ENCODE measurements around the gene DOCK2. TPM values are rescaled to one million over a fixed set of nuclear protein-coding genes. Genes with fewer than 3 reads are reported as not detected.

DOCK2 gene
- total and polyA plus RNA-seq, 9 of the 15 experiments (the other 6 are each of a cell fraction or from before 2014, with no cell fraction given) = 4.5 to 42.6 (median 20.5) TPM

DNA sequence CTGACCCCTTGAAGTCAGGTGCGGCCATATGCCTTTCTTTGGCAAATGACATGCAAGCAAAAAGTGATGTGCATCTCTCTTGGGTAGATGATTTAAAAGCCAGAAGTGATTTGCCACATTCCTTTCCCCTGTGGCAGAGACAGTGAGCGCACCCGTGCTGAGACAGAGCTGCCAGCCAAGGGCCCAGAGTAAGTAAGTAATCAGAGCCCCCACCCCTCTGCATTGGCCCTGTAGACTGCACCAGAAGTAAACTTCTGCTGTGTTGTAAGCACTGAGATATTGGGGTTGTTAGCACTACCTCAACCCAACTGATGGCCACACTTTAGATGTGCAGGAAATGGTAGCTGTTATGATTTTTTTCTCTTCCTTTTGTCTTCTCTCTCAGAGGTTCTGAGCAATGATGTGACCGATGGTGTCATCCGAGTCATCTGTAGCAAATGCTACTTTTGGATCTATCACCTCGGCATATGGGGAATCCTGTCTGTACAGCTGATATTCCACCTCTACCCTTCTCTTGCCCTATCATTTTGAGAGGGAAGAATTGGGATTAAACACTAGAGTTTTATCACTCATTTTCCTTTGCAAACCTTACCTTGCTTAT is 58.0 kb downstream of the DOCK2 start:
- POLR2A ChIA-PET = no interaction called here
- no peak for ATAC-seq
- WGBS (ENCODE audit: insufficient coverage, low coverage, missing lambda C conversion rate) = 31% methylated on average over 6 of the region's 6 CpGs
- Histone ChIP-seq H3K9ac (ENCODE audit: insufficient read depth in 1 of 2, low read depth in 2 of 2, low read length in 2 of 2) (no peak overlapping the region), H2AFZ (ENCODE audit: low read depth, low read length) (no peak overlapping the region), H3K4me2 (ENCODE audit: insufficient read depth, low read length) (no peak overlapping the region), H3K4me3 (no peak overlapping the region), H4K20me1 (replicated peaks; ENCODE audit: control insufficient read depth, insufficient read depth, low read length) (no peaks in the 10 kb centered on the region), H3K27me3 (ENCODE audit: control insufficient read depth in 2 of 2, insufficient read depth in 2 of 2, low read length in 2 of 2) (no peaks in the 10 kb centered on the region), H3K27ac (ENCODE audit: extremely low read depth, low read depth, low read length) (no peak overlapping the region), H3K9me3 (replicated peaks; ENCODE audit: control insufficient read depth, insufficient read depth, low read depth, low read length) (no peaks in the 10 kb centered on the region), H3K79me2 (ENCODE audit: control insufficient read depth, insufficient read depth, low read length) (no peaks in the 10 kb centered on the region), H3K9me1 (ENCODE audit: control insufficient read depth, insufficient read depth, low read length) (no peaks in the 10 kb centered on the region), H3K4me1 (replicated peaks in 1 of 2; ENCODE audit: control insufficient read depth in 2 of 2, insufficient read depth in 2 of 2, low read length in 2 of 2) (no peaks in the 10 kb centered on the region), H3K36me3 (ENCODE audit: control insufficient read depth, insufficient read depth, low read length) (no peaks in the 10 kb centered on the region; the same call in 2 of the 3 replicates)
- no peak for FAIRE-seq
- DNase-seq (ENCODE audit: extremely low read depth in 1 of 4, low spot score in 3 of 4) = no peak
- TF ChIP-seq HNRNPL (IDR thresholded peaks at IDR 0.05; ENCODE audit: low read depth, low read length) (no peak), ADNP (tag; IDR thresholded peaks at IDR 0.05) (no peak), KAT7 (CRISPR knock-in tag; IDR thresholded peaks at IDR 0.05; ENCODE audit: borderline replicate concordance) (no peak), E2F3 (CRISPR knock-in tag; IDR thresholded peaks at IDR 0.05) (no peak), ZC3H8 (IDR thresholded peaks at IDR 0.05) (no peak), MTA1 (IDR thresholded peaks at IDR 0.05; ENCODE audit: borderline replicate concordance) (no peak), HNRNPK (IDR thresholded peaks at IDR 0.05; ENCODE audit: low read depth, low read length, poor library complexity, severe bottlenecking) (no peak), ZNF707 (CRISPR knock-in tag; conservative IDR thresholded peaks at IDR 0.05) (no peak), IRF2 (CRISPR knock-in tag; IDR thresholded peaks at IDR 0.05) (no peak), SMARCB1 (IDR thresholded peaks at IDR 0.05; ENCODE audit: insufficient read length, low read depth) (no peak), ZNF263 (CRISPR knock-in tag; IDR thresholded peaks at IDR 0.05; ENCODE audit: borderline replicate concordance) (no peak), NFATC3 (IDR thresholded peaks at IDR 0.05) (no peak), NCOR1 (IDR thresholded peaks at IDR 0.05) (no peak), ZNF431 (CRISPR knock-in tag; IDR thresholded peaks at IDR 0.05) (no peak), MIER1 (IDR thresholded peaks at IDR 0.05; ENCODE audit: low read depth) (no peak)
- CTCF ChIA-PET (ENCODE audit: low intra/inter-chr PET ratio) = interaction anchor here (1.2 kb wide), 1 partner anchor 503 kb away, joined by 3 read pairs; no protein-coding TSS in a partner anchor
- in situ Hi-C loops (cut with MboI) (no loop called here), intact Hi-C loops (cut with micrococcal nuclease) (no loop called here)
- no TSS peak for BruUV-seq (replicated peaks)

Measured in K562 (cell line).